ENCODE results near the gene FOXF1. TPM values are rescaled to one million over a fixed set of nuclear protein-coding genes. Genes with fewer than 3 reads are reported as not detected.

The FOXF1 gene
- total RNA-seq, 1 experiment from 2014 or later = not detected

DNA sequence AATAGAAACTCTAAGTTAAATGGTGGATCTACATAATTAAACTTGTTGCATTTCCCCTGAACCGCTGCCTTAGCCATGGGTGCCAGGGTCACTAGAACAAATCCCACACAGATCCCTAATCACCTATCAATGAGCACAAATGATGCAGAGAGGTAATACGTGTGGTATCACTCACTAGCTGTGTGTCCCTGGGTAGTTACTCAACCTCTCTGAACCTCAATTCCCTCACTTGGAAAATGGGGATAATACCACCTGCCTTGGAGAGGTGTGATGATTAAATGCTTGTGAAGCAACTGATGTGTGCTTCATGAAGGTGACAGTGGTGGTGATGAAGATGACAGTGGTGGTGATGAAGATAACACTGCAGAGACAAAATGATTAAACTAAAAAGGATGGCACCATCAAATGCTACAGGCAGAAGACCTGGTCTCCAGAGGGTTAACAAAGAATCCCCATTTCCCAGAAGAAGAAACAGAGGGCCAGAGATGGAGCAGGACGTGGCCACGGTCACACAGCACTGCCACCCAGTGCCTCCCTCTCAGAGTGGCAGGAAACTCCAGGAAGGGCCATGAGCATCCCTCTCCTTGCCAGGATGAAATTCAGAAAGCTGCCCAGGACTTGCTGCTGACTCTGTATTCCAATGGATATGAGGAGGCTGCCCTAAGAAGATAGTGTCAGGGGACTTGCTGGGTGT lies 17.9 kb upstream of the FOXF1 start:
- H3K27me3 Mint-ChIP-seq (ENCODE audit: unreplicated experiment) = peaks cover 99% of the 10 kb centered on the region
- no peak for DNase-seq
- BruUV-seq (replicated peaks) = no TSS peak
- H3K4me3 Mint-ChIP-seq (ENCODE audit: low read depth, unreplicated experiment) = no peak overlapping the region
- intact Hi-C loops (cut with micrococcal nuclease; ENCODE audit: unreplicated experiment) = no loop called here
- no peaks in the 10 kb centered on the region for H3K4me1 Mint-ChIP-seq (ENCODE audit: low read depth, unreplicated experiment)
- H3K27ac Mint-ChIP-seq (ENCODE audit: unreplicated experiment) = no peak overlapping the region
- CTCF ChIA-PET = no interaction called here
- TF ChIP-seq CTCF (IDR thresholded peaks at IDR 0.05; ENCODE audit: unreplicated experiment) = no peak
- no peaks in the 10 kb centered on the region for H3K36me3 Mint-ChIP-seq (ENCODE audit: insufficient read depth, unreplicated experiment)
- H3K9me3 Mint-ChIP-seq (ENCODE audit: low read depth, unreplicated experiment) = no peaks in the 10 kb centered on the region

DNA sequence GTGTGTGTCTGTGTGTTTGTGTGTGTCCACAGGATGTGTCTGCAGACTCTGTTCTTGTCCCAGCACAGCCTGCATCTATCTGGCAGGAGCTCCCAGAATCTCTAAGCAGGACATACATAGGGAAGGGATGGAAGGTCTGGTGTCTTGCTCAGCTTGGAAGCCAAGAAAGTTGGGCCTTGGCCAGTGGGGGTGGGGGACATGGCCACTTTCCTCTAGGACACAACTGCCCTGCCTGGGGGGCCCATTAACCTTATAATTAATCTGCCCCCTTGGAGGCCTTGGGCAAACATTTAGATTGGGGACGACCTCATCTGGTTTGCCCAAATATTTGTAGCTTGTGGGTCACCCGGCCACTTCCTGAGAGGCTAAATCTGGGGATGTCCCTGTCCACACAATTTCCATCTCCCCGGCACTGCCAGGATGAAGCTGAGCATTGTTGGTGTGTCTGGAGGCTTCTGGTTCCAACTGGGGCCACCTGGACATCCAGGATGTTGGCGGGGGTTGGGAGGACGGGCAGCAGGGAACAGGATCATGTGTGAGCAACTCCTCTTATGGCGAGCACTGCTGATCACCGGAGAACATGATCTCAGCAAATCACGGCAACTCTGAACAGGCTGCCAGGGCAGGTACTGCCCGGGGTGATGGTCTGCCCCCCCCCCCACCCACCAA lies 17.2 kb upstream of the FOXF1 start:
- Mint-ChIP-seq H3K4me1 (ENCODE audit: low read depth, unreplicated experiment) (no peaks in the 10 kb centered on the region), H3K27ac (ENCODE audit: unreplicated experiment) (no peak overlapping the region), H3K36me3 (ENCODE audit: insufficient read depth, unreplicated experiment) (no peaks in the 10 kb centered on the region), H3K9me3 (ENCODE audit: low read depth, unreplicated experiment) (no peaks in the 10 kb centered on the region), H3K27me3 (ENCODE audit: unreplicated experiment) (peaks cover 99% of the 10 kb centered on the region), H3K4me3 (ENCODE audit: low read depth, unreplicated experiment) (no peak overlapping the region)
- no peak for DNase-seq
- no TSS peak for BruUV-seq (replicated peaks)
- intact Hi-C loops (cut with micrococcal nuclease; ENCODE audit: unreplicated experiment) = no loop called here
- no peak for TF ChIP-seq CTCF (IDR thresholded peaks at IDR 0.05; ENCODE audit: unreplicated experiment)
- CTCF ChIA-PET = interaction anchor here (0.6 kb wide), 1 partner anchor 361 kb away, joined by 3 read pairs; no protein-coding TSS in a partner anchor

DNA sequence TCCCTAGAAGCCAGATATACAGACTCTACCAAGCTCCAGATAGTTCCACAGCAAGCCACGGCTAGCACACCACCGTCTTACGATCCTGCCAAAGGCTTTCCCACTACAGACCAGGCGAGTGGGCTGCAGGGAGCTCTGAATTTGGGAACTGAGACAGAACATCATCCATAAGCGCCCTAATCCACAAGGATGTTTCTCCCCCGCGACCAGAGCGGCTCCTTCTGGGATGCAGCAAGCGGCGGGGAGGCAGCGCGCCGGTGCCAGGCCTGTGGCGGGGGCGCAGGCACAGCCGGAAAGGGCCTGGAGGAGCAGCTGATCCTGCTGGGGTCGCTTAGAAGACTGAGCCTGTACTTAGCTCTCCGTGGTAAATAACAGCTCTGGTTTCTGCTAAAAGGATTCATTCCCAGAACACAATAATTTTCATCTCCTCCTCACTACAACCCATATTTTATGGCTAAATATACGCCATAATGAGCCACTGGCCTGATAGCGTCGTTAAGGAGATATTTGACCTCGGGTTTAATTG lies 16.2 kb upstream of the FOXF1 start:
- Mint-ChIP-seq H3K4me1 (ENCODE audit: low read depth, unreplicated experiment) (no peaks in the 10 kb centered on the region), H3K4me3 (ENCODE audit: low read depth, unreplicated experiment) (no peak overlapping the region), H3K27me3 (ENCODE audit: unreplicated experiment) (peaks cover 99% of the 10 kb centered on the region), H3K9me3 (ENCODE audit: low read depth, unreplicated experiment) (no peaks in the 10 kb centered on the region), H3K36me3 (ENCODE audit: insufficient read depth, unreplicated experiment) (no peaks in the 10 kb centered on the region), H3K27ac (ENCODE audit: unreplicated experiment) (no peak overlapping the region)
- CTCF ChIA-PET = interaction anchor here (0.6 kb wide), 1 partner anchor 360 kb away, joined by 3 read pairs; no protein-coding TSS in a partner anchor
- intact Hi-C loops (cut with micrococcal nuclease; ENCODE audit: unreplicated experiment) = no loop called here
- no peak for DNase-seq
- no peak for TF ChIP-seq CTCF (IDR thresholded peaks at IDR 0.05; ENCODE audit: unreplicated experiment)
- no TSS peak for BruUV-seq (replicated peaks)

GRCh38 chr16:86494565-86495356 lies 15.6 kb upstream of the FOXF1 start:
- CTCF ChIA-PET = no interaction called here
- TF ChIP-seq CTCF (IDR thresholded peaks at IDR 0.05; ENCODE audit: unreplicated experiment) = no peak
- H3K27me3 Mint-ChIP-seq (ENCODE audit: unreplicated experiment) = peaks cover 99% of the 10 kb centered on the region
- H3K9me3 Mint-ChIP-seq (ENCODE audit: low read depth, unreplicated experiment) = no peaks in the 10 kb centered on the region
- H3K4me3 Mint-ChIP-seq (ENCODE audit: low read depth, unreplicated experiment) = no peak overlapping the region
- H3K36me3 Mint-ChIP-seq (ENCODE audit: insufficient read depth, unreplicated experiment) = no peaks in the 10 kb centered on the region
- H3K4me1 Mint-ChIP-seq (ENCODE audit: low read depth, unreplicated experiment) = no peaks in the 10 kb centered on the region
- intact Hi-C loops (cut with micrococcal nuclease; ENCODE audit: unreplicated experiment) = no loop called here
- no TSS peak for BruUV-seq (replicated peaks)
- no peak overlapping the region for H3K27ac Mint-ChIP-seq (ENCODE audit: unreplicated experiment)
- no peak for DNase-seq
